CD4-positive, alpha-beta T cell (primary cell): ENCODE measurements around the gene EMX2. TPM values are rescaled to one million over a fixed set of nuclear protein-coding genes. Genes with fewer than 3 reads are reported as not detected.

Source experiments
- ATAC-seq: fragments of 200-7000 bp; cut with Tn5 transposase; one replicate; pipeline ENCODE4 v1.10.0; 2022; ENCODE audit warnings: mild to moderate bottlenecking; ENCODE audit not compliant: poor library complexity
- CTCF ChIA-PET: fragments of 350-600 bp; sonication (Branson Sonifier 250); formaldehyde crosslinking; loops from one replicate; lab custom pipeline; 2021; ENCODE audit warnings: antibody characterized with exemption, inconsistent platforms; lab: Charles Lee
- POLR2A ChIA-PET: fragments of 350-600 bp; sonication (Branson Sonifier 250); formaldehyde crosslinking; loops from one replicate; lab custom pipeline; 2021; ENCODE audit warnings: antibody characterized with exemption, inconsistent platforms; lab: Charles Lee
- DNase-seq, 14 experiments: peaks; one replicate each; pipeline ENCODE4 v3.0.0-alpha.2; 2013 to 2020; ENCODE audit warnings: mixed read lengths in 2 of 14
- H3K27ac ChIP-seq, 2 donors: one replicate each; pipeline versions ENCODE4 v1.5.1 to v1.7.0; 2013; ENCODE audit warnings: low read length in 2 of 2, low read depth in 1 of 2, mild to moderate bottlenecking in 1 of 2
- H3K27me3 ChIP-seq, 2 experiments: 1 replicate in 1 of 2; 2 replicates in 1 of 2; pipeline versions ENCODE4 v1.6.1 to v1.7.0; 2013; ENCODE audit warnings: low read length in 2 of 2, control low read depth in 1 of 2, mild to moderate bottlenecking in 1 of 2, moderate library complexity in 1 of 2; ENCODE audit not compliant: insufficient read depth in 2 of 2, control insufficient read depth in 1 of 2
- H3K36me3 ChIP-seq: one replicate; pipeline ENCODE4 v1.6.1; 2013; ENCODE audit warnings: low read length, control low read depth; ENCODE audit not compliant: insufficient read depth
- H3K4me1 ChIP-seq: one replicate; pipeline ENCODE4 v1.6.1; 2013; ENCODE audit warnings: low read length, control low read depth; ENCODE audit not compliant: insufficient read depth
- H3K4me3 ChIP-seq: one replicate; pipeline ENCODE4 v1.5.1; 2013; ENCODE audit warnings: mild to moderate bottlenecking, low read length, moderate library complexity
- H3K9me3 ChIP-seq, 2 experiments: 1 replicate in 1 of 2; 2 replicates in 1 of 2; pipeline versions ENCODE4 v1.6.1 to v1.7.0; 2013; ENCODE audit warnings: low read length in 2 of 2, mild to moderate bottlenecking in 2 of 2, control low read depth in 1 of 2, moderate library complexity in 1 of 2; ENCODE audit not compliant: control insufficient read depth in 1 of 2, insufficient read depth in 1 of 2
- H3K27ac Mint-ChIP-seq: one replicate; pipeline ENCODE4 v1.8.0; 2020; ENCODE audit warnings: mixed read lengths
- H3K27me3 Mint-ChIP-seq: one replicate; pipeline ENCODE4 v1.8.0; 2021; ENCODE audit warnings: mixed read lengths
- H3K36me3 Mint-ChIP-seq: one replicate; pipeline ENCODE4 v1.8.0; 2021; ENCODE audit warnings: low read depth, mixed read lengths
- H3K4me1 Mint-ChIP-seq: one replicate; pipeline ENCODE4 v1.8.0; 2021; ENCODE audit warnings: low read depth, mixed read lengths
- H3K4me3 Mint-ChIP-seq: one replicate; pipeline ENCODE4 v1.8.0; 2020; ENCODE audit warnings: mild to moderate bottlenecking, mixed read lengths
- H3K9me3 Mint-ChIP-seq: one replicate; pipeline ENCODE4 v1.8.0; 2020; ENCODE audit warnings: mixed read lengths
- intact Hi-C, 2 experiments: fragments of 100-400 bp; cut with DNase I in 1 of 2; cut with micrococcal nuclease in 1 of 2; formaldehyde crosslinking; loops; one replicate each; pipeline versions ENCODE4 v1.15.1 to v1.9.0; 2023 to 2025; cut with DNase I, micrococcal nuclease
- total RNA-seq, 174 experiments: library from RNA in 2 of 174; stranded (reverse) in 2 of 174; gene quantifications; one replicate each; pipeline ENCODE4 v1.2.3 and lab custom pipeline; 2021 to 2026
- TF ChIP-seq, protein P1 (sequence below): fragments of 200-600 bp; IDR thresholded peaks from one replicate; pipeline ENCODE4 v1.8.0; 2022; ENCODE audit warnings: antibody characterized with exemption, mild to moderate bottlenecking

The EMX2 gene
- total RNA-seq, 2 experiments from 2014 or later: not detected

GRCh38 chr10:117539903-117540639, 2.5 kb upstream of the EMX2 start:
- H3K36me3 Mint-ChIP-seq: no peaks in the 10 kb centered on the region
- H3K27ac Mint-ChIP-seq: no peak overlapping the region
- CTCF ChIA-PET: no interaction called here
- no peak for DNase-seq
- Histone ChIP-seq H3K4me1 (peaks cover 27% of the 10 kb centered on the region), H3K27me3 (peaks cover 67 to 84% of the 10 kb centered on the region in 2 experiments), H3K36me3 (no peaks in the 10 kb centered on the region), H3K9me3 (peaks cover 0 to 21% of the 10 kb centered on the region in 2 experiments), H3K27ac (no peak overlapping the region), H3K4me3 (no peak overlapping the region)
- TF ChIP-seq, protein P1, sequence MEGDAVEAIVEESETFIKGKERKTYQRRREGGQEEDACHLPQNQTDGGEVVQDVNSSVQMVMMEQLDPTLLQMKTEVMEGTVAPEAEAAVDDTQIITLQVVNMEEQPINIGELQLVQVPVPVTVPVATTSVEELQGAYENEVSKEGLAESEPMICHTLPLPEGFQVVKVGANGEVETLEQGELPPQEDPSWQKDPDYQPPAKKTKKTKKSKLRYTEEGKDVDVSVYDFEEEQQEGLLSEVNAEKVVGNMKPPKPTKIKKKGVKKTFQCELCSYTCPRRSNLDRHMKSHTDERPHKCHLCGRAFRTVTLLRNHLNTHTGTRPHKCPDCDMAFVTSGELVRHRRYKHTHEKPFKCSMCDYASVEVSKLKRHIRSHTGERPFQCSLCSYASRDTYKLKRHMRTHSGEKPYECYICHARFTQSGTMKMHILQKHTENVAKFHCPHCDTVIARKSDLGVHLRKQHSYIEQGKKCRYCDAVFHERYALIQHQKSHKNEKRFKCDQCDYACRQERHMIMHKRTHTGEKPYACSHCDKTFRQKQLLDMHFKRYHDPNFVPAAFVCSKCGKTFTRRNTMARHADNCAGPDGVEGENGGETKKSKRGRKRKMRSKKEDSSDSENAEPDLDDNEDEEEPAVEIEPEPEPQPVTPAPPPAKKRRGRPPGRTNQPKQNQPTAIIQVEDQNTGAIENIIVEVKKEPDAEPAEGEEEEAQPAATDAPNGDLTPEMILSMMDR: no peak
- H3K4me3 Mint-ChIP-seq: no peak overlapping the region
- peaks cover 68% of the 10 kb centered on the region for H3K27me3 Mint-ChIP-seq
- intact Hi-C loops: no loop called here
- H3K4me1 Mint-ChIP-seq: peaks cover 14% of the 10 kb centered on the region
- H3K9me3 Mint-ChIP-seq: no peaks in the 10 kb centered on the region
- no peak for ATAC-seq
- POLR2A ChIA-PET: no interaction called here

DNA sequence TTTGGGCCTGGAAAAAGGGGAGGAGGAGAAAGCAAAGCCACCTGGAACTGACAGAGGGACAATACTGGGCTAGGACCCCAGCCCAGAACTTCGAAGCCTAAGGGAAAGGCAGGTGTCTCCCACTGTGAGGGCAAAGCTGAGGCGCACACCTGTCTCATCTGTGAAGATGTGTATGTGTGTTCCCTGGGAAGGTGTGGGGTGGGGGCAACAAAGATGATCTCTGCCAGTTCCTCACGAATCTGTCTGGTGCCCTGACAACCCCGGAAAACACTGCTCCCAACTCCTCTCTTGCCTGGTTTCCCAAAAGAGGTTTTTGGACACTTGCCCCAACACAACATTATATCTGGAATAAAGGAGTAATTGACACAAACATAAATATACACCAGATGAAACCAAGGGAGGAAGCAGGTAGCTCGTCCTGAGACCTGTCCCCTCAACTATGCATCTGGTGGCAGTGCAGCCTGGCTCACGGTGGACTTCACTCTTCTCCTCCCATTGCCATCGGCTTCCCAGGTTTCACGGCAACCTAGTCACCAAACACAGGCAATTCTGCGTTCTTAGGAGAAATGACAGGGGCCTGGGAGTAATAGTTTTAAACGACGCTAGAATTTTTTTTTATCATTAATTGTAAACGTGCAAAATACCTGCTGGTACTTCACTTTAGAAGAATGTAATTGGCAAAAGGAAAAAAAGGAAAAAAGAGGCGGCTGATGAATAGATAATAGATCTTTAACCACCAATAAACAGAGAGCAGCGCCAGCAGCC, 1.7 kb upstream of the EMX2 start:
- ATAC-seq (no peak), DNase-seq (no peak)
- Histone ChIP-seq H3K9me3 (peaks cover 0 to 14% of the 10 kb centered on the region in 2 experiments), H3K27ac (no peak overlapping the region), H3K4me3 (no peak overlapping the region), H3K27me3 (peaks cover 69 to 84% of the 10 kb centered on the region in 2 experiments), H3K36me3 (no peaks in the 10 kb centered on the region), H3K4me1 (peaks cover 30% of the 10 kb centered on the region)
- Mint-ChIP-seq H3K27me3 (peaks cover 67% of the 10 kb centered on the region), H3K27ac (no peak overlapping the region), H3K9me3 (no peaks in the 10 kb centered on the region), H3K4me1 (peaks cover 14% of the 10 kb centered on the region), H3K4me3 (no peak overlapping the region), H3K36me3 (no peaks in the 10 kb centered on the region)
- TF ChIP-seq, protein P1: no peak
- POLR2A ChIA-PET: no interaction called here
- CTCF ChIA-PET: no interaction called here
- intact Hi-C loops: no loop called here

GRCh38 chr10:117541405-117541908, 1.1 kb upstream of the EMX2 start:
- Mint-ChIP-seq H3K9me3 (no peaks in the 10 kb centered on the region), H3K4me3 (peak overlapping the region; percentile 56), H3K27ac (no peak overlapping the region), H3K4me1 (peaks cover 19% of the 10 kb centered on the region), H3K36me3 (no peaks in the 10 kb centered on the region), H3K27me3 (peaks cover 66% of the 10 kb centered on the region)
- Histone ChIP-seq H3K27me3 (peaks cover 70 to 84% of the 10 kb centered on the region in 2 experiments), H3K9me3 (peaks cover 0 to 13% of the 10 kb centered on the region in 2 experiments), H3K36me3 (no peaks in the 10 kb centered on the region), H3K4me1 (peaks cover 31% of the 10 kb centered on the region), H3K27ac (no peak overlapping the region), H3K4me3 (no peak overlapping the region)
- ATAC-seq: no peak
- DNase-seq: no peak
- intact Hi-C loops: no loop called here
- TF ChIP-seq, protein P1: no peak
- ChIA-PET POLR2A (no interaction called here), CTCF (no interaction called here)
